Fibroblast of lung (primary cell): ENCODE data around the gene ZNF3. TPM values are rescaled to one million over a fixed set of nuclear protein-coding genes. Genes with fewer than 3 reads are reported as not detected.

ENCODE experiments used
- DNase-seq, 2 donors: peaks; one replicate each; pipeline versions ENCODE4 v3.0.0 to v3.0.0-alpha.2; 2010; ENCODE audit warnings: low read depth in 2 of 2
- H2AFZ ChIP-seq: 2 replicates; pipeline ENCODE4 v1.5.1; 2012; ENCODE audit warnings: low read length, control low read depth, inconsistent platforms
- H3K27ac ChIP-seq: 2 replicates; pipeline ENCODE4 v1.5.1; 2011; ENCODE audit warnings: low read length, control low read depth; ENCODE audit not compliant: insufficient read depth
- H3K27me3 ChIP-seq: 2 replicates; pipeline ENCODE4 v1.5.1; 2011; ENCODE audit warnings: mild to moderate bottlenecking, low read length; ENCODE audit not compliant: control insufficient read depth, insufficient read depth
- H3K36me3 ChIP-seq: 2 replicates; pipeline ENCODE4 v1.5.1; 2011; ENCODE audit warnings: low read length; ENCODE audit not compliant: control insufficient read depth, insufficient read depth
- H3K4me1 ChIP-seq: 2 replicates; pipeline ENCODE4 v1.5.1; 2011; ENCODE audit warnings: low read length; ENCODE audit not compliant: control insufficient read depth, insufficient read depth; ENCODE audit errors: extremely low read depth
- H3K4me2 ChIP-seq: 2 replicates; pipeline ENCODE4 v1.5.1; 2011; ENCODE audit warnings: low read length, control low read depth; ENCODE audit not compliant: insufficient read depth; ENCODE audit errors: extremely low read depth
- H3K4me3 ChIP-seq, 4 experiments: fragments of 200-600 bp in 1 of 4; sonication (generic) in 1 of 4; replicated peaks in 1 of 4; 2 replicates each; pipeline ENCODE4 v1.5.1; 2011 to 2016; ENCODE audit warnings: low read length in 4 of 4, low read depth in 3 of 4, mild to moderate bottlenecking in 3 of 4, control low read depth in 2 of 4, inconsistent platforms in 1 of 4, mixed read lengths in 1 of 4; ENCODE audit not compliant: insufficient read depth in 1 of 4; ENCODE audit errors: control extremely low read depth in 1 of 4
- H3K79me2 ChIP-seq: 2 replicates; pipeline ENCODE4 v1.5.1; 2012; ENCODE audit warnings: mild to moderate bottlenecking, low read length, inconsistent platforms; ENCODE audit not compliant: control insufficient read depth, insufficient read depth
- H3K9ac ChIP-seq: 2 replicates; pipeline ENCODE4 v1.5.1; 2011; ENCODE audit warnings: mild to moderate bottlenecking, low read length, control low read depth; ENCODE audit not compliant: insufficient read depth
- H3K9me3 ChIP-seq: 2 replicates; pipeline ENCODE4 v1.5.1; 2012; ENCODE audit warnings: low read depth, low read length; ENCODE audit not compliant: control insufficient read depth, insufficient read depth
- H4K20me1 ChIP-seq: 2 replicates; pipeline ENCODE4 v1.5.1; 2011; ENCODE audit warnings: low read length; ENCODE audit not compliant: control insufficient read depth, insufficient read depth; ENCODE audit errors: extremely low read depth
- CTCF ChIP-seq, 2 donors: IDR thresholded peaks in 1 of 2; conservative IDR thresholded peaks in 1 of 2; 1 replicate in 1 of 2; 2 replicates in 1 of 2; pipeline ENCODE4 v1.5.1; 2011 to 2012; ENCODE audit warnings: low read length in 2 of 2, control low read depth in 1 of 2, inconsistent platforms in 1 of 2, low read depth in 1 of 2, mild to moderate bottlenecking in 1 of 2
- EZH2 ChIP-seq: IDR thresholded peaks from 2 replicates; pipeline ENCODE4 v1.5.1; 2012; ENCODE audit warnings: low read length, control low read depth, mild to moderate bottlenecking; ENCODE audit errors: missing control alignments
- polyA plus RNA-seq, 2 donors: library from polyadenylated mRNA; depleted of rRNA in 1 of 2; stranded (reverse) in 1 of 2; unstranded in 1 of 2; fragments of >200 nt; gene quantifications; 2 replicates each; pipeline ENCODE4 v1.2.1, GENCODE V29; 2011 to 2012; ENCODE audit warnings: missing spikeins in 1 of 2
- total RNA-seq: library from RNA; depleted of rRNA; stranded (reverse); fragments of >200 nt; gene quantifications from 2 replicates; pipeline ENCODE4 v1.2.1, GENCODE V29; 2014

The ZNF3 gene
- total and polyA plus RNA-seq, 2 donors (not counting 1 experiment from before 2014, with no cell fraction given) = 19.7 to 26.8 TPM

DNA sequence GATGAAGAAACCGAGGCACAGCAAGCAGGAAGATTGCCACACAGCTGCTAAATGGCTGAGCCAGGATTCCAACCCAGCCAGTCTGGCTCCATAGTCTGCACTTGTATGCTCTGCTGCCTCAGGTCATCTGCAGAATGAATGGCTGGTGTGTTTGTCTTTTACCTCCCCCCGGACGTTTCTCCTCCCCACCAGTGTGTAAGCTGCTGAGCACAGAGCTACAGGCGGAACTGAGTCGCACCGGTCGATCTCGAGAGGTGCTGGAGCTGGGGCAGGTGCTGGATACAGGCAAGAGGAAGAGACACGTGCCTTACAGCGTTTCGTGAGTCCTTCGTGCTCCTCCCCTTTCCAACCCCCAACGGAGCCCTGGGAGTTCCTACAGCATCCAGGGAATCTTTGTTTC is 40.5 kb upstream of the ZNF3 start:
- no peak overlapping the region for H2AFZ ChIP-seq
- H3K79me2 ChIP-seq = peaks cover 16% of the 10 kb centered on the region
- H4K20me1 ChIP-seq = no peaks in the 10 kb centered on the region

GRCh38 chr7:100120733-100121036 is 39.2 kb upstream of the ZNF3 start:
- no peak overlapping the region for H2AFZ ChIP-seq
- peaks cover 16% of the 10 kb centered on the region for H3K79me2 ChIP-seq
- no peaks in the 10 kb centered on the region for H3K27me3 ChIP-seq
- H3K4me3 ChIP-seq = peak overlapping the region; percentile 79 to 96 (median 92)
- H3K27ac ChIP-seq = peak overlapping the region; percentile 89
- peaks cover 3% of the 10 kb centered on the region for H3K36me3 ChIP-seq
- H3K9ac ChIP-seq = no peak overlapping the region
- peaks cover 3% of the 10 kb centered on the region for H3K4me1 ChIP-seq
- peak overlapping the region; percentile 79 for H3K4me2 ChIP-seq
- no peaks in the 10 kb centered on the region for H3K9me3 ChIP-seq
- no peak for DNase-seq
- TF ChIP-seq CTCF (conservative IDR thresholded peaks at IDR 0.05 in 1 of 2, IDR thresholded peaks at IDR 0.05 in 1 of 2; ENCODE audit: low read depth in 1 of 2, low read length in 2 of 2) = no peak
- TF ChIP-seq EZH2 = no peak
- no peaks in the 10 kb centered on the region for H4K20me1 ChIP-seq

More for the DNA sequence above, 40.5 kb upstream of the ZNF3 start:
- no peak overlapping the region for H3K4me2 ChIP-seq
- H3K27ac ChIP-seq = no peak overlapping the region
- no peaks in the 10 kb centered on the region for H3K27me3 ChIP-seq
- peaks cover 3% of the 10 kb centered on the region for H3K36me3 ChIP-seq
- peaks cover 3% of the 10 kb centered on the region for H3K4me1 ChIP-seq
- H3K4me3 ChIP-seq = no peak overlapping the region
- no peak for TF ChIP-seq CTCF (conservative IDR thresholded peaks at IDR 0.05 in 1 of 2, IDR thresholded peaks at IDR 0.05 in 1 of 2; ENCODE audit: low read depth in 1 of 2, low read length in 2 of 2)
- no peak for TF ChIP-seq EZH2
- H3K9me3 ChIP-seq = no peaks in the 10 kb centered on the region
- no peak for DNase-seq
- H3K9ac ChIP-seq = no peak overlapping the region

DNA sequence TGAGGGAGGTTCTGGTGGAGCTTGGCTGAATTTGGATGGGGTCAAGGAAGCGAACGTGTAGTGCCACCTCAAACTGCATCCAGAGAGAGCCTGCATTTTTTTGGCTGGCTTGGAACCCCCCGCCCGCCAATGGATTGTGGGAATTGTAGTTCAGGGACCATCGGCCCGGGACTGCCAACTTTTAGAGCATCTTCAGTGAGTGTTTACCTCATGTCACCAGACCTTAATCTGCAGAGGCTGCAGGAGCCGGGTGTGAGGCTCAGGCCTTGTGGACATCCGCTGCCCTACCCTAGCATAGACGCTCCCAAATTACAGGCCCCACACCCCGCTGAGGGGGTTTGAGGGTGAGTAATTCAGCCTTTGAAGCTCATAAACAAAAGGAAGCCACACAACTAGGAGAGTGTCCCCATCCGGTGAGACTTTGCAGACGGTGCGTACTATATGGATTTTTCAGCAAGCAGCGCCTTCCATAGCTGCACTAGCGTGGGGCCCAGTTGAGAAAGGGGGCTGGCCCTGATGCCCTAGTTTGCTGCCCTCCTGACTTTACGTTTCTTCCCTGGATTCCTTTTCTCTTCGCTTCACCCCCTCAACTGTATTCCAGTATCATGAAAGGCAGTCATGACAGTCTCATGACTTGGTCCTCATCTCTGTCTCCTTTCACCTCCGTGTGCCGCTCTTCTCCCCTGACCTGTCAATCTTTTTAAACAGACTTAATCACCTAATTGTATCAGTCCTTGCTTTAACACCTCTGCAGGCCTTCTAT is 38.6 kb upstream of the ZNF3 start:
- H3K79me2 ChIP-seq = peaks cover 16% of the 10 kb centered on the region
- H3K27ac ChIP-seq = peak overlapping the region; percentile 89
- H2AFZ ChIP-seq = peak overlapping the region; percentile 97
- H3K9me3 ChIP-seq = no peaks in the 10 kb centered on the region
- DNase-seq = peak; percentile 51 to 65
- H3K4me1 ChIP-seq = peaks cover 3% of the 10 kb centered on the region
- peak overlapping the region; percentile 79 for H3K4me2 ChIP-seq
- peaks cover 3% of the 10 kb centered on the region for H3K36me3 ChIP-seq
- H3K27me3 ChIP-seq = no peaks in the 10 kb centered on the region
- H3K9ac ChIP-seq = peak overlapping the region; percentile 63
- H3K4me3 ChIP-seq = peak overlapping the region; percentile 79 to 96 (median 92)
- no peaks in the 10 kb centered on the region for H4K20me1 ChIP-seq
- TF ChIP-seq CTCF (conservative IDR thresholded peaks at IDR 0.05 in 1 of 2, IDR thresholded peaks at IDR 0.05 in 1 of 2; ENCODE audit: low read depth in 1 of 2, low read length in 2 of 2) (no peak), EZH2 (no peak)
